GM10266 (cell line): ENCODE measurements around the gene CLIP4.

Experiments used
- DNase-seq: peaks from one replicate; pipeline ENCODE4 v3.0.0; 2012; ENCODE audit errors: extremely low spot score
- CTCF ChIP-seq: IDR thresholded peaks from 2 replicates; pipeline ENCODE4 v1.5.1; 2012; ENCODE audit warnings: mild to moderate bottlenecking, low read depth; ENCODE audit not compliant: control insufficient read depth, insufficient read depth; ENCODE audit errors: missing control alignments

Gene CLIP4

GRCh38 chr2:29112379-29112778, 2.8 kb upstream of the CLIP4 start:
- TF ChIP-seq CTCF = no peak
- no peak for DNase-seq

- TF ChIP-seq CTCF = no peak
- no peak for DNase-seq
Observed at GRCh38 chr2:29113027-29113686, 2.1 kb upstream of the CLIP4 start.

GRCh38 chr2:29113891-29114321, 1.3 kb upstream of the CLIP4 start:
- TF ChIP-seq CTCF = no peak
- DNase-seq = peak; percentile 45

- TF ChIP-seq CTCF = no peak
- DNase-seq = no peak
Observed at GRCh38 chr2:29114586-29114945, 649 bp upstream of the CLIP4 start.

- TF ChIP-seq CTCF = no peak
- peak; percentile 62 for DNase-seq
Observed at GRCh38 chr2:29115797-29116781, 874 bp downstream of the CLIP4 start.

GRCh38 chr2:29117636-29118303, 2.6 kb downstream of the CLIP4 start:
- DNase-seq = no peak
- TF ChIP-seq CTCF = no peak
